Measurements from ENCODE around the gene IL12RB2. TPM values are rescaled to one million over a fixed set of nuclear protein-coding genes. Genes with fewer than 3 reads are reported as not detected.

IL12RB2 gene
- total and polyA plus RNA-seq, 2 donors (not counting 1 experiment from before 2014, with no cell fraction given), result 0.67 TPM; not detected in 1

- Mint-ChIP-seq H3K27ac (no peak overlapping the region), H3K4me3 (no peak overlapping the region), H3K27me3 (peaks cover 3% of the 10 kb centered on the region), H3K9me3 (ENCODE audit: insufficient read depth) (no peaks in the 10 kb centered on the region), H3K4me1 (peaks cover 22% of the 10 kb centered on the region)
- no peak for ATAC-seq (ENCODE audit: low read depth)
- ChIA-PET CTCF (interaction anchor here (0.8 to 2.2 kb wide), 4 partner anchors 12 to 415 kb away, joined by 3 to 6 read pairs (median 4); no protein-coding TSS in a partner anchor), POLR2A (no interaction called here)
- Histone ChIP-seq H3K4me2 (replicated peaks; ENCODE audit: low read depth, low read length, poor library complexity, severe bottlenecking) (no peak overlapping the region), H3K9me3 (ENCODE audit: control extremely low read depth in 1 of 3, control insufficient read depth in 2 of 3, insufficient read depth in 1 of 3, low read length in 2 of 3) (no peaks in the 10 kb centered on the region), H3K36me3 (replicated peaks in 1 of 2; ENCODE audit: control extremely low read depth in 1 of 2, control insufficient read depth in 1 of 2, extremely low read depth in 1 of 2, insufficient read depth in 2 of 2, low read length in 1 of 2) (no peaks in the 10 kb centered on the region), H3K79me2 (ENCODE audit: control insufficient read depth, insufficient read depth, low read length) (no peaks in the 10 kb centered on the region), H2AFZ (ENCODE audit: insufficient read depth, low read depth, low read length, poor library complexity, severe bottlenecking) (no peak overlapping the region), H3K27ac (ENCODE audit: low read length in 2 of 2) (no peak overlapping the region), H3K4me1 (ENCODE audit: control insufficient read depth in 2 of 2, insufficient read depth in 2 of 2, low read length in 2 of 2) (peaks cover 12 to 15% of the 10 kb centered on the region in 2 donors), H3K4me3 (ENCODE audit: control extremely low read depth in 1 of 5, extremely low read depth in 1 of 5, insufficient read depth in 1 of 5, low read depth in 2 of 5, low read length in 4 of 5) (no peak overlapping the region), H3K9ac (ENCODE audit: low read length) (no peak overlapping the region), H3K27me3 (replicated peaks in 1 of 4; ENCODE audit: control extremely low read depth in 1 of 4, control insufficient read depth in 3 of 4, insufficient read depth in 4 of 4, low read length in 3 of 4) (no peaks in the 10 kb centered on the region), H4K20me1 (ENCODE audit: control insufficient read depth, insufficient read depth, low read length, poor library complexity, severe bottlenecking) (no peaks in the 10 kb centered on the region)
- WGBS (ENCODE audit: insufficient coverage), result no CpG with 5 or more reads among the region's 2 CpGs
- TF ChIP-seq EZH2 (IDR thresholded peaks at IDR 0.05; ENCODE audit: borderline replicate concordance, insufficient read depth, low read depth, low read length, poor library complexity, severe bottlenecking) (no peak), CTCF (IDR thresholded peaks at IDR 0.05) (no peak)
- intact Hi-C loops (cut with micrococcal nuclease), result loop anchor here (5.0 kb wide), 1 partner anchor 142 kb away; no protein-coding TSS in a partner anchor
- DNase-seq, result no peak
Observed at GRCh38 chr1:67345556-67345955, 37.9 kb downstream of the IL12RB2 start.

- Histone ChIP-seq H3K27me3 (replicated peaks in 1 of 4; ENCODE audit: control extremely low read depth in 1 of 4, control insufficient read depth in 3 of 4, insufficient read depth in 4 of 4, low read length in 3 of 4) (no peaks in the 10 kb centered on the region), H3K79me2 (ENCODE audit: control insufficient read depth, insufficient read depth, low read length) (no peaks in the 10 kb centered on the region), H3K27ac (ENCODE audit: low read length in 2 of 2) (no peak overlapping the region), H3K4me3 (ENCODE audit: control extremely low read depth in 1 of 5, extremely low read depth in 1 of 5, insufficient read depth in 1 of 5, low read depth in 2 of 5, low read length in 4 of 5) (no peak overlapping the region), H3K36me3 (replicated peaks in 1 of 2; ENCODE audit: control extremely low read depth in 1 of 2, control insufficient read depth in 1 of 2, extremely low read depth in 1 of 2, insufficient read depth in 2 of 2, low read length in 1 of 2) (no peaks in the 10 kb centered on the region), H3K9ac (ENCODE audit: low read length) (no peak overlapping the region), H4K20me1 (ENCODE audit: control insufficient read depth, insufficient read depth, low read length, poor library complexity, severe bottlenecking) (no peaks in the 10 kb centered on the region), H3K9me3 (ENCODE audit: control extremely low read depth in 1 of 3, control insufficient read depth in 2 of 3, insufficient read depth in 1 of 3, low read length in 2 of 3) (no peaks in the 10 kb centered on the region), H3K4me2 (replicated peaks; ENCODE audit: low read depth, low read length, poor library complexity, severe bottlenecking) (no peak overlapping the region), H3K4me1 (ENCODE audit: control insufficient read depth in 2 of 2, insufficient read depth in 2 of 2, low read length in 2 of 2) (peaks cover 5 to 6% of the 10 kb centered on the region in 2 donors), H2AFZ (ENCODE audit: insufficient read depth, low read depth, low read length, poor library complexity, severe bottlenecking) (no peak overlapping the region)
- H3K27me3 Mint-ChIP-seq, result peaks cover 3% of the 10 kb centered on the region
- ATAC-seq (ENCODE audit: low read depth) (no peak), DNase-seq (no peak)
- ChIA-PET POLR2A (no interaction called here), CTCF (interaction anchor here (0.7 to 3.4 kb wide), 12 partner anchors 9 to 413 kb away, joined by 3 to 28 read pairs (median 4); no protein-coding TSS in a partner anchor)
- WGBS (ENCODE audit: insufficient coverage), result no CpG with 5 or more reads among the region's 1 CpG
- intact Hi-C loops (cut with micrococcal nuclease), result loop anchor here (1.0 to 5.0 kb wide), 2 partner anchors 140 to 153 kb away; no protein-coding TSS in a partner anchor
- no peak overlapping the region for H3K27ac Mint-ChIP-seq
- H3K4me1 Mint-ChIP-seq, result peaks cover 11% of the 10 kb centered on the region
- no peak for TF ChIP-seq EZH2 (IDR thresholded peaks at IDR 0.05; ENCODE audit: borderline replicate concordance, insufficient read depth, low read depth, low read length, poor library complexity, severe bottlenecking)
- TF ChIP-seq CTCF (IDR thresholded peaks at IDR 0.05), result no peak
- H3K4me3 Mint-ChIP-seq, result no peak overlapping the region
- no peaks in the 10 kb centered on the region for H3K9me3 Mint-ChIP-seq (ENCODE audit: insufficient read depth)
Observed at GRCh38 chr1:67346982-67347381, 39.3 kb downstream of the IL12RB2 start.
